GM19351 (cell line): ENCODE data around the gene ADAMTS2.

ENCODE experiments used
- ATAC-seq: cut with Tn5 transposase; IDR thresholded peaks from one replicate; pipeline ENCODE4 v1.9.1; 2021; ENCODE audit warnings: mild to moderate bottlenecking, moderate library complexity; ENCODE audit not compliant: unreplicated experiment

The ADAMTS2 gene

GRCh38 chr5:179312557-179313235, 32.6 kb downstream of the ADAMTS2 start:
- ATAC-seq: no peak

GRCh38 chr5:179311581-179311980, 33.7 kb downstream of the ADAMTS2 start:
- ATAC-seq: no peak

GRCh38 chr5:179311091-179311470, 34.2 kb downstream of the ADAMTS2 start:
- no peak for ATAC-seq

GRCh38 chr5:179310439-179311090, 34.7 kb downstream of the ADAMTS2 start:
- no peak for ATAC-seq

- no peak for ATAC-seq
These were observed 35.4 kb downstream of the ADAMTS2 start for GRCh38 chr5:179309751-179310320.

GRCh38 chr5:179309383-179309670, 35.9 kb downstream of the ADAMTS2 start:
- ATAC-seq: no peak

GRCh38 chr5:179308563-179309382, 36.5 kb downstream of the ADAMTS2 start:
- ATAC-seq: no peak

GRCh38 chr5:179307931-179308471, 37.3 kb downstream of the ADAMTS2 start:
- no peak for ATAC-seq

GRCh38 chr5:179307013-179307800, 38.1 kb downstream of the ADAMTS2 start:
- ATAC-seq: no peak

- ATAC-seq: no peak
These were observed 38.9 kb downstream of the ADAMTS2 start for GRCh38 chr5:179306191-179307012.

GRCh38 chr5:179304871-179305270, 40.4 kb downstream of the ADAMTS2 start:
- no peak for ATAC-seq

GRCh38 chr5:179304466-179304865, 40.8 kb downstream of the ADAMTS2 start:
- ATAC-seq: no peak

GRCh38 chr5:179303451-179304200, 41.6 kb downstream of the ADAMTS2 start:
- no peak for ATAC-seq

GRCh38 chr5:179302499-179303185, 42.6 kb downstream of the ADAMTS2 start:
- ATAC-seq: no peak

GRCh38 chr5:179301796-179302195, 43.5 kb downstream of the ADAMTS2 start:
- ATAC-seq: no peak

- no peak for ATAC-seq
These were observed 43.9 kb downstream of the ADAMTS2 start for GRCh38 chr5:179301376-179301775.

GRCh38 chr5:179300581-179301180, 44.6 kb downstream of the ADAMTS2 start:
- no peak for ATAC-seq
